ENCODE measurements around the gene TMED8.

DNA sequence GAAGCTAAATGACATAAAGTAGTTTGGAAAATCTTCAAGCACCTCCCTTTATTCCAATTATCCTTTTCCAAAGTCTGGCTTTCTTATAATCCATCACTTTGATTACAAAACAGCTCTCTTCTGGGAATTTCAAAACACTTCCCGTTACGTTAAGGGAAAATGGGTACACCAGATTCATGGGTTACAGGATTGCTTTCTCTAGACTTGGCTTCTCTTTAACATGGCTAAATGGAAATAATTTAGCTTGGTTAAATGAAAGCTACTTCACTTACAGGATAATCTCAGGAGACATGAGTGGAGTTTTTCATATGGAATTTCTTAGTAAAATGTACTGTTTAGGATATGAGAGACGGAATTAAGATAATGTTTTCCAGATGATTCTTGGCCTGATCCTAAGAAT lies 41.3 kb downstream of the TMED8 start:
- TF ChIP-seq, protein P1, sequence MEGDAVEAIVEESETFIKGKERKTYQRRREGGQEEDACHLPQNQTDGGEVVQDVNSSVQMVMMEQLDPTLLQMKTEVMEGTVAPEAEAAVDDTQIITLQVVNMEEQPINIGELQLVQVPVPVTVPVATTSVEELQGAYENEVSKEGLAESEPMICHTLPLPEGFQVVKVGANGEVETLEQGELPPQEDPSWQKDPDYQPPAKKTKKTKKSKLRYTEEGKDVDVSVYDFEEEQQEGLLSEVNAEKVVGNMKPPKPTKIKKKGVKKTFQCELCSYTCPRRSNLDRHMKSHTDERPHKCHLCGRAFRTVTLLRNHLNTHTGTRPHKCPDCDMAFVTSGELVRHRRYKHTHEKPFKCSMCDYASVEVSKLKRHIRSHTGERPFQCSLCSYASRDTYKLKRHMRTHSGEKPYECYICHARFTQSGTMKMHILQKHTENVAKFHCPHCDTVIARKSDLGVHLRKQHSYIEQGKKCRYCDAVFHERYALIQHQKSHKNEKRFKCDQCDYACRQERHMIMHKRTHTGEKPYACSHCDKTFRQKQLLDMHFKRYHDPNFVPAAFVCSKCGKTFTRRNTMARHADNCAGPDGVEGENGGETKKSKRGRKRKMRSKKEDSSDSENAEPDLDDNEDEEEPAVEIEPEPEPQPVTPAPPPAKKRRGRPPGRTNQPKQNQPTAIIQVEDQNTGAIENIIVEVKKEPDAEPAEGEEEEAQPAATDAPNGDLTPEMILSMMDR (IDR thresholded peaks at IDR 0.05): no peak
- TF ChIP-seq POLR2AphosphoS5 (IDR thresholded peaks at IDR 0.05; ENCODE audit: insufficient read depth in 1 of 2, low read depth in 1 of 2): no peak
